GM18505 (cell line): Measurements from ENCODE around the gene ALOX12B.

Experiments
- ATAC-seq: cut with Tn5 transposase; IDR thresholded peaks from one replicate; pipeline ENCODE4 v1.9.1; 2021; ENCODE audit not compliant: unreplicated experiment
- POLR2A ChIP-seq: IDR thresholded peaks from 4 replicates; pipeline ENCODE4 v1.6.1; 2011; ENCODE audit warnings: borderline replicate concordance; ENCODE audit not compliant: insufficient read depth, insufficient read length; ENCODE audit errors: extremely low read depth

Gene ALOX12B

DNA sequence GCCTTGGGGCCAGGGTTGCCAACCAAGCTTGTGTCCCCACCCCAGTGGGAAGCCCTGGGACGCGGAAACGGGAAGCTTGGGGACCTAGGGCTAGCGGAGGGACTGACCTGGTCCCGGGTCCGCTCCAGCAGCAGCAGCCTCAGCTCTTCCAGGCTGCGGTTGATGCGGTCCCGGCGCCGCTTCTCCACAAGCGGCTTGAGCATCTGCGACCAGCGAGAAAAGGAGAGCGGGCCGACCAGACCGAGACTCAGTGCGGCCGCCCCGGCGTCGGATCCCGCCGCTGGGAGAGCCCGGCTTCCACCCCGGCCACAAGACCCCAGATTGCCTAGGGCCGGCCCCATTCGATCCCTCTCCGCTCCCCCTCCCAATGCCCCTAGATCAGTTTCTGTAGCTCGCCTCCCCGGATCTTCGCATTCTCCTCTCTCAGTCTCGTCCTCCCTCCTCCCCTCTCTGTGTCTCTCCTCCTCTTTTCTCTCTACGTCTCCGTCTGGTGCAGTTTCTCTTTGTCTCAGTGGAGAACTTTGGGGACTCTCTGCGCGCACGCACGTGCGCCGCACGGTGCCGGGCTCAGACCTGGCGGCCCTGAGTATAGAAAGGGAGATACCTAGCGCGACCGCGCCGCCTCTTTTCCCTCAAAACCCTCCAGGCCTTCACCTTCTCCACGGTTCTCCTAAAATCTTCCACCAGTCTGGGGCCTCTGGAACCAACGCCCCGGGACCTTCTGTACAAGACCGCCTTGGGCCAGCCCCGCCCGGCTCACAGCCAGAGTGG, 35.6 kb upstream of the ALOX12B start:
- ATAC-seq, result no peak
- TF ChIP-seq POLR2A, result no peak

- ATAC-seq, result no peak
- no peak for TF ChIP-seq POLR2A
Observed at GRCh38 chr17:8122422-8122923, 35.0 kb upstream of the ALOX12B start.

DNA sequence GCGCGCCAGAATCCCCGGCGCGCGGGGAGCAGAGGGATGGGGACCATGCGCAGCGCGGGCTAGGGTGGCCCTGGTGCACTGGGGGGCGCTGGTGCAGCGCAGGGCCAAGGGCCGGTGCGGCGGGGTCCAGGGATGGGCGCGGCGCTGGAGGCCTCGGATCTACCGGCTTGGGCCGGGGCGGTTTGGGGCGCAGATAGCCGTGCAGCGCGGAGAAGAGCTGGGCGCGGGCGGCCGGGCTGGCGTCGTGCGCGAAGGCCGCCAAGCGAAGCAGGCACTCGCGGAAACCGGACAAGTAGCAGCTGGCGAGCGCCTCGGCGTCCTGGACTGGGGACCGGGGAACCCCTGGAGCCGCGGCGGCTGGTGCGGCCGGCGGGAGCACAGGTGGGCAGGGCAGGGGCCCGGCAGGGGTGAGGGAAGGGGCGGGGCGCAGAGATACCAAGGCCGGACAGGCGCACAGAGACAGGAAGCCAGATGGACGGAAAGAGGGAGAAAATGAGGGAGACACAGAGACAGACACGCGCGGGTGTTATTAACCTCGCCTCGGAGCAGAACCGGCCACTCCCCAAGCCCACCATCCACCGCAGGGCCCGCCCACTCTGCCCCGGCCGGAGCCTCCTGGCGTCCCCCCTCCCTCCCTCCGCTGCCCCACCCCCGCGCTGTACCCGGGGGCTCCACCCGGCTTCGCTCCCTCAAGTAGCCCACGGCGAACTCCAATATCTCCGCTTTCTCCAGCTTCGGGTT, 34.3 kb upstream of the ALOX12B start:
- peak; percentile 26 for TF ChIP-seq POLR2A
- peak; percentile 34 for ATAC-seq

DNA sequence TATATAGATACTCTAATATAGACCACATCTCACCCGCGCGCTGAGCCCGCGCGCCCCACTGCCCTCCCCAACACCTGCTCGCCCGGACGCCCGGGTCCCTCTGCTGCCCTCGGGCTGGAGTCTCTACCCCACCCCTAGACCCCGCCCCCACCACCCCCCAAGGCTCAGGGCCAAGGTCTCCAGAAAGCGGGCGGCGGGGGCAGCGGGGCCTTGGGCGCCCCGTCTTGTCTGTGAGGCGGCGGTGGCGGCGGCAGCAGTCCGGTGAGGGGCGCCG, 33.8 kb upstream of the ALOX12B start:
- no peak for ATAC-seq
- no peak for TF ChIP-seq POLR2A

- ATAC-seq, result no peak
Observed at GRCh38 chr17:8120520-8121406, 33.2 kb upstream of the ALOX12B start.

GRCh38 chr17:8119581-8120519, 32.3 kb upstream of the ALOX12B start:
- ATAC-seq, result peak; percentile 30
- no peak for TF ChIP-seq POLR2A

More at GRCh38 chr17:8120520-8121406, 33.2 kb upstream of the ALOX12B start:
- peak; percentile 47 for TF ChIP-seq POLR2A

DNA sequence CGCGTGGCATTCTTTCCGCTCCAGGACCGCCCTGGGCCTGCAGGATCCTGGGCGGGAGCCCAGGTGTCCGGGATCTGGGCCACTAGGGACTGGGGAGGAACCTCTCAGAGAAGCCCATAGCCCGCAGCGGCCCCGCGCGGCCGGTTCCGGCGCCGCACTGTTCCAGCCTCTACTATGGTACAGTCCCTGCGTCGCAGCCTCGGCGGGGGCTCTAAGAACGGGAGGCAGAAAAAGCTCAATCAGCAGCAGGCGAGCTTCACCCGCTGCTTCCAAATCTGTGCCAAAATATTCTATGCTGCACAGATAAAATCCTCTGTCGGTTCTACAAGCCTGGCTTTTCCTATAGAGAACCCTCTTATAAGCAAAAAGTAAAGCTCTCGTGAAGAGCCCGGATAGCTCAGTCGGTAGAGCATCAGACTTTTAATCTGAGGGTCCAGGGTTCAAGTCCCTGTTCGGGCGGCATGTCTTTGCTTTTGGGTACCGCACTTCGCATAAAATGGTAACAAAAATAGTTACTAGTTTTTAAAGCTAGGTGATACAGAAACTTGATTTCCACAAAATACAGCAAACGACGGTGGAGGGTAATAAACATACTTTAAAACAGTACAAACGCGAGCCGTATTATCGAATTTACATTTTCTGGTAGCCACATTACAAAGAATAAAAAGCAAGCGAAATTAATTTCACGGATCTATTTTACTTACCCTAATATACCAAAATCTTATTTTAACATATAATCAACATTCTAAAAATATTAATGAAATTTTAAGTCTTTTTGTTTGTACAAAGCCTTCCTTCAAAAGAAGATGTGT, 31.5 kb upstream of the ALOX12B start:
- peak; percentile 37 for ATAC-seq
- no peak for TF ChIP-seq POLR2A

DNA sequence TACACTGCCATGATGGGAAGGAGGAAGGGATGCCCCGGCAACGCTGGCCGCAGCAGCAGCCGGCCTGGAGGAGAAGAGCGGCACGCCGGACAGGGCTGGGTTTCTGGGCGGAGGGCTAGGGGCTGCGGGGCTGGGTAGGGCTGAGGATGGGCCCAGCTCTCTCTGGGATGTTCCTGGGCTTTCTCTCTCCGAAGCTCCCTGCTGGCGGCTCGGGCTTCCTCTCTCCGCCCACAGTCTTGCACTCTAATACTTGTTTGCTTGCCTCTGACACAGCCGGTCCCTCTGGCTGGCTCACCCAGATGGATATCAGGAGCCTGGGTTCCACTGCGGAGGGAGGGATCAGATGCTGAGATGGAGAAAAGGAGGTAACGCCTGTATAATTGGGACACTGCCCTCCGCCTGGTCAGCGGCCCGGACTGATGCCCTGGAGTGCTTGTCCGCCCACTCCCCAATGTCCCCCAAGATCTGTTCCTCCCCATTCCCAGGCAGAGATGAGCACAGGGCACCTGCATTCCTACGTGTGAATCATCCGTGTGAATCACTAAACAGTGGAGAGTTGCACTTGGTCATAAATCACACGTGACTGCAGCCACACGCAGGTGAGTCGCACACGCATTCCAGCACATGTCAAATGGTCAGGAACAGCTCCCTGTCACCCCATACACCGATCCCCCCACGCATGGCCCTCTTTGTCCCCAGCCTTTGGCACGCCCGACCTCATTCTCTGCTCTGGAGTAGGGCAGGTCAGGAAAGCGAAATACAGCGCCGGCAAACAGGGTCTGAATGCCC, 30.7 kb upstream of the ALOX12B start, which contains the start of gene ALOXE3:
Gene ALOXE3, minus strand, starts transcription at position 535 of the 789 bp plus-strand sequence. Its CDS starts 524 bp downstream, at position 11.
- no peak for TF ChIP-seq POLR2A
- ATAC-seq, result no peak

- ATAC-seq, result no peak
- TF ChIP-seq POLR2A, result no peak
Observed at GRCh38 chr17:8117367-8117979, 30.0 kb upstream of the ALOX12B start.

DNA sequence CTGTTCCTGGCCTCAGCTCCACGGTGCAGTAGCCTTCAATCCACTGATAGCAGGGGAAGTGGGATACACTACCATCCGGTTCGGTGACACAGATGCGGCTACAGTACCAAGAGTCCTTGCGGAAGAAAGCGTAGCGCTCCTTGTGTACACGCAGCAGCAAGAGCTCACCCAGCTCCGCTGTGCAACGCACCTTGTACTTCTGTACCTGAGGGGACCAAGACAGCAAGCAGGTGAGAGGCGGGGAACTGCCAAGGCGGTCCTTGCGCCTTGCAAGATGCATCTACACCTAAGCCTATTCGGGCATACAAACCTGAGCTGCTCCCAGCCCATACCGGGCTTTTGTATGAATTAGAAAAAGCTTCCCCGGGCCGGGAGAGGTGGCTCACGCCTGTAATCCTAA, 29.3 kb upstream of the ALOX12B start:
- no peak for TF ChIP-seq POLR2A
- ATAC-seq, result no peak
